ENCODE measurements around the gene HINT1.
"Not testable (repeated sequence)": the region's sequence is repeated elsewhere in the genome, so short reads cannot be mapped to it uniquely, and the experiment has no call there.

HINT1 gene

DNA sequence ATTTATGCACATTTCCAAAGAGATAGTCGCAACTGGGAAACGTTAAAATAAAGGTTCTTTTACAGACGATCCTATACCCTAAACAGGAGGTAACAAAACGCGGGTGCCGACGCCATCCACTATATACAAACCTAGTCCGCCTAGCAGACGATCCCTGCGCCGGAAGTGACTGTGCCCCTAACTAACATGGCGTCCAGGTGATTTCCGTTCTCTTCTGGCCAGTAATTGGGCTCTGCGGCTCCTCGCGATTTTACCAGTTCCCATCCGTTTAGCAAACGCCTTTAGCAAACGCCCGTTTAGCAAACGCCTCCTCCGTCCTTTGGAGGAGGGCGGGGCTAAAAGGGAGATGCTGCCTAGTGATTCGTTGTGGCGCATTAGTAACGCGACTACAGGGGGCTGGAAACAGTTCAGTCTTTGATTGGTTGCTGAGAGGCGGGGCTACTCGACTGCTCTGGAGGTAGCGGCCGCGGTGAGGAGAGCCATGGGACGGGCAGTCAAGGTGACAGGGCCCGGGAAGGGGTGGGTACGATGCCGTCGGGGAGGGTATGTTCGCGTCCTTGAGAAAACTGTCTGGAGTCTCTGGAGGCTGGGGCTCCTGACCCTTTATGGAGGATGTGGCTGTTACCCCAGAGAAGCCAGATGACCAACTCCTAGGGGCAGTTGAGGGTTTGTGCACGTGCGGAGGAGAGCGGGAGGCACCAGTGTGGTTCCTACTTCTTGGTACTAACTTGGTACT, 5.7 kb upstream of the HINT1 start, which contains the start of gene LYRM7:
TSS of gene LYRM7 (plus strand) at position 405 of the 736 bp plus-strand sequence. CDS start at position 482, 77 bp downstream.
- DNase-seq (ENCODE audit: low read depth in 2 of 2) = peak; percentile 93 to 95

DNA sequence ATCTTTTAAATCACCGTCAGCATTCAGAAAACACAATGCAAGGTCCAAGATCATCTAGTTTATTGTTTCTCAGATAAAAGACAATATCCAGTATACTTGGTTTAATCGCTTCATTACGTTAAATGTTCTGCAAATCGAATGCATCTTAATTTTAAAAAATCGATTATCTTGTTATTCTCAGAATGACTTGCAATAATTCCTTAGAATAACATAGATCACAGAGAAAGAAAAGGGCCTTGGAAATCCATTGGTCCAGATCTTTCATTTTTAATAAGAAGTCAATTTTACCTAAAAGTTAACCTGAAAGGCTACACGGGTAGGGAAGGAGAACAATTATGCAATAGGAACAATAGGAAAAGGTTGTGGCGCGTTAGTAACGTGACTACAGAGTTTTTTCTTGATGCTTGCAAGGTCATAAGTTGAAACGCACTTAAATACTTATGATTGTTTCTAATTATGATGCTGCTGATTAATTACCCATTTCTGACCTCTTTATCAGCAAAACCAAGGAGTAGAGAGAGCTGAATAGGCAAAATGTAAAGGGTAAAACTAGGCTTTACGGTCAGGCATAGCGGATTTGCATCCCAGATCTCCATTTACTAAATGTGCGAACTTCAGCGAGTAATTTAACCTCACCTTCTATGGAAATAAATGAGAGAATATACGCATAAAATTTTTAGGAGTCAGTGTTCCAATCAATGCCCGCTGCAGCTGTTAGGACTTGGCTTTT, 4.9 kb upstream of the HINT1 start:
- no peak for DNase-seq (ENCODE audit: low read depth in 2 of 2)

DNA sequence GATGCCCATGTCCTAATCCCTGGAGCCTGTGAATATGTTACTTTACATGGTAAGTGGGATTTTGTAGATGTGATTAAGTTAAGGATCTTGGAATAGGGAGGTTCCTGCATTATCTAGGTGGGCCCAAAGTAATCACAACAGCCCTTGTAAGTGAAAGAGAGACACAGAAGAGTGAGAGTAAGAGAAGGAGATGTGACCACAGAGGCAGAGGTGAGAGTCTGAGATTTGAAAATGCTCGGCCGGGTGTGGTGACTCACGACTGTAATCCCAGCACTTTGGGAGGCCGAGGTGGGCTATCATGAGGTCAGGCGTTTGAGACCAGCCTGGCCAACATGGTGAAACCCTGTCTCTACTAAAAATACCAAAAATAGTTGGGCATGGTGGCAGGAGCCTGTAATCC, 2.6 kb upstream of the HINT1 start:
- DNase-seq (ENCODE audit: low read depth in 2 of 2) = no peak

DNA sequence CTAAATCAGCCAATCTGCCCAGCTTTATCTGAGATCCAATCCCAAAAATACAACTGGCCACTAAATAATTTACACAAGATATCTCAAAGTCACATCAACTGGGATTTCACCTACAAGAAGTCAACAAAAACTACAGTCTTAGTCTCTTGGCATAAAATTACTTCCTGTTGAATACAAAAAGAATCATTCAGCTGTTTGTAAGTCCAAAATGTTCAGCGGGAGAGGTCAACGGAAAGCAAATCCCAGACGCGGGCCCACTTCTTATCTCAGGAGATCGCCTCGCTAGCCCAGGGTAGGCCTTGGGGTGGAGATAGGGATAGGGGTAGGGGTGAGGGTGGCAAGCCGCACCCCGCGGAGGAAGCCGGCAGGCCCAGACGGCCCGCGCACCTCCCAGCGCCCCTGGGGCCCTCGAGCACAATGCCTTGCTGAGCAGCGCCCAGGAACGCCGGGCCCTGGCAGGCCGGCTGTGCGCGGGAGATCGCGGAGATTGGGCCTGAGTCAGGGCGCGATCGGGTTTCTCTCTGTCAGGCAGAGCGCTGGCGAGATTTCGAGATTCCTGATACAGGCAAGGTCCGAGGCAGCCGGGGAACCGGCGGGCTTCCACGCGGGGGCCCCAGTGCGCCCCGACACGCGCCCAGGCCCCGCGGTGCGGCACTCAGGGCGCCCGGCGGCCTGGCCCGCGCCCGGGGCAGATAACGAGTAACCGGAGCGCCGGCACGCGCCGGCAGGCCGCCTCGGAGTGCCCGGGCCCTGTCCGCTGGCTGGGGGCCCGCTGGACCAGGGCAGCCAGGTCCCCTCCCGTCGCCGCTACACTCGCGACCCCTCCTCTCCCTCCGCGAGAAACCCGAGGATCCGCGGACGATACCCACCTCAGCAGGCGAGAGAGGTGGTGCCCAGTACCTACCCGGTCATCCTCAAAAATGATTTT, 601 bp downstream of the HINT1 start:
- peak; percentile 46 to 68 for DNase-seq (ENCODE audit: low read depth in 2 of 2)

DNA sequence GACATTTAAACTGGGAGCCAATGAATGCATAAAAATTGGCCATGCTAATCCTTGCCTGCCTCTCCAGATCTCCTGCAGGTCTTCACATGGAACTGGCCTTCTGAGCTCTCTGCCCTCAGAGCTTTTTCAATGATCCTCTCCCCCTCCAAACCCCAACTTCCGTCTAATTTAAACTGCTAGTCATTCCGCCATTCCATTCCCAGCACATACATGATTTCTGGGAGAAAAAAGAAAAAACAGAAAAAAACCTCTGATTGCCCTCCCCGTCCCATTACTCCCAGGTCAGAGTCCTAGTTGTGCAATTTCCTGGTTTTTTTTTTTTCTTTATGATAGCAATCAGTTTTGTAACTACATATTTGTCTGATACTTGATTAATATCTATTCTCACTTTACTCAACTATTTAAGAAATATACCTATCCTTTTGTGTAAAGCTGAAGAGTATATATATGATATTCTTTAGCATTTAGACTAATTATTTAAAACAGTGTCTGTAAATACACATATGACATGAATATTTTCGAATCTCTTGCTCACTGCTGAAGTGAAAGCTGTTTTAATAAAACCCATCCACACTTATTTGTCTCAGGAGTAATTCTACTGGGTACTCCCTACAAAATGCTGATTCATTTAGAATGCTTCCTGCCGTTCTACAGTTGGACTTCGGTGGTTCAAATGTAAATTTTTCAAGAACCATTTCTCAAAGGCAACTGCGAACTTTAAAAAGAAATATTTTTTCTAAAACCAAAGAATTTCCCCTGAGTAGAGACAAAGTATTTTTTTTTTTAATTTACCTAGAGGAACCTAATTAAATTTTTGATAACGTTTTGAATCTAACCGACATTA, 1.6 kb downstream of the HINT1 start:
- DNase-seq (ENCODE audit: low read depth in 2 of 2) = no peak

DNA sequence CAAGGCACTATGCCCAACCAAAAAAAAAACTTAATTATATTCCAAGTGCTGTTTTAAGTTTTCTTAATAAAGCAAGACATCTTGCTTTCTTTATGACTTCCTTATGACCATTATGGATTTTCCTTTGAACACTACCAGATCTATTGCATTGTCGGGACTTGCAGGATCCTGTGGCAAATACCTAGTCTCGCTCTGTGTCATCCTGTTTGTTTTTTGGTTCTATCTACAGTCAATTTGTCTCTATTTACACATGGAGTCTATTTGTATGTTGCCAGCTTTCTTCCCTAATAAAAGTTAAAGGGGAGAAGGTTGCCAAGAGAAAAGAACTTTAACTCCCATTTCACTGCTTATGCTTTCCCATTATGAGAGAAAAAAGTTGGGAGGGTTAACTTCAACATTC, 4.9 kb downstream of the HINT1 start:
- DNase-seq (ENCODE audit: low read depth in 2 of 2) = no peak

DNA sequence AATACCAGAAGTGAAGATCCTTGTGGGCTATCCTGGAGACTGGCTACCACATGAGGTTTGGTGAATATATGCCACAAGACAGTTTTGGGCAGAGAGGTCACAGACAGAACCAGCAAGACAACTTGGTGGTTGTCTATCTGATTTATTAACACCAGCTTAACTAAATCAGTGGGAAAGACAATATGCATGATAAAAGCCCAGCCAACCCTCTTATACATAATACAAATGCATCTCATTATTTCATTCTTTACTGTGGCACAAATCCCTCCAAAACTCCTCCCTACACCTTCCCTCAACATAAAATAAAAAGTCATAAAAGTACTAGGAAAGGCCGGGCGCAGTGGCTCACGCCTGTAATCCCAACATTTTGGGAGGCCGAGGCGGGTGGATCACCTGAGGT, 8.1 kb downstream of the HINT1 start:
- DNase-seq (ENCODE audit: low read depth in 2 of 2) = no peak

DNA sequence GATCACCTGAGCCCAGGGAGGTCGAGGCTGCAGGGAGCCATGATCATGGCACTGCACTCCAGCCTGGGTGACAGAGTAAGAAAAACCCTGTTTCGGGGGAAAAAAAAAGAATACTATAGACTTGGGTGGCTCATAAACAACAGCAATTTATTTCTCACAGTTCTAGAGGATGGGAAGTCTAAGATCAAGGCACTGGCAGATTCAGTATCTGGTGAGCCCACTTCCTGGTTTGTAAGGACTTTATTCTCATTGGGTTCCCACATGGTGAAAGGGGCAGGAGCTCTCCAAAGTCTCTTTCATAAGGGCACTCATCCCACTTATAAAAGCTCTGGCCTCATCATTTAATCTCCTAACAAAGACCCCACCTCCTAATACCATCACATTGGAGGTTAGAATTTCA, 8.7 kb downstream of the HINT1 start:
- DNase-seq (ENCODE audit: low read depth in 2 of 2) = no peak

DNA sequence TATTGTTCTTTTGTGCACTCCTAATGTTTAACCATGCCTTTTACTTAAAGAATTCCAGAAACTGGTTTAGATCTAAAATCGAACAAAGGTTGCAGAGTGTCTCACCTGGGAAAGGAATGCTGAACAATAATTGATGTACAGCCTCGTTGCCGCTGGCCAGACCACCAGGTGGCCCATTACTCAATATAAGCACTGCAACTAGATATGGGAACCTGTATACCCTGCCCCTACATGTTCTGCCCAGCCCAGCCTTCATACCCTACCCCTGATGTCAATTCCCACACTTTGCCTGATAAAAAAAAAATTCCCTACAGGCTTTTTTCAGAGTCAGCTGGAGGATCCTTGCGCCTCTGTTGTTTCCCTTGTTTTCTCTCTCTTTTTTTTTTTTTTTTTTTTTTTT, 13.8 kb downstream of the HINT1 start:
- no peak for DNase-seq (ENCODE audit: low read depth in 2 of 2)

DNA sequence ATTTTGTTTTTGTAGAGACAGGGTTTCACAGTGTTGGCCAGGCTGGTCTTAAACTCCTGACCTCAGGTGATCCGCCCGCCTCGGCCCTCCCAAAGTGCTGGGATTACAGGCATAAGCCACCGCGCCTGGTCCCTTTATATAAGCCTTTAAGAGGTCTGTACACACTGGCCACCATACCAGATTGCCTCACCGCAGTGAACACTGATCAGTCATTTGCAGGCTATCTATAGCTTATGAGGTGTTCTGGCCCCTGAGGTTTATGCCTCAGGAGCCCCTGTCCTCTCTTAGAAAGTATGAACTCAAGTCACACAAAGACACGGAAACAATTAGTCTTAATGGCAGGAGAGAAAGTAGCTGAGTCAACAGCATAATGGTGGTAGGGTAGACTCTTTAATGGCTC, 14.6 kb downstream of the HINT1 start:
- no peak for DNase-seq (ENCODE audit: low read depth in 2 of 2)

DNA sequence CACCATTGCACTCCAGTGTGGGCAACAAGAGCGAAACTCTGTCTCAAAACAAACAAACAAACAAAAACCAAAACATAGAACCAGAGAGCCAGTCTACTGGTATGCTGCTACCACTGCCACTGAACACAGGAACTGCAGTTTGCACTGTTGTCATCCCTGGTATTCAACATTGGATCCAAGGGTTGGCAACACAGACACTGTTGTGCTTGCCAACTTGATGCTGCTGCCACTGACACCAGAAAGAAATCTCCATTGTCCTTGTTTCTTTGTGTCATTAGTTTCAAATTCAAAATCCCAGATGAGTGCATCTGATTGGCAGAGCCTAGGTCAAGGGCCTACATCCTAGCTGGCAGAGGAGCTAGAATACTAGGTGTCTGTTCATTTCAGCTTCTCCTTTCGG, 16.2 kb downstream of the HINT1 start:
- no peak for DNase-seq (ENCODE audit: low read depth in 2 of 2)

DNA sequence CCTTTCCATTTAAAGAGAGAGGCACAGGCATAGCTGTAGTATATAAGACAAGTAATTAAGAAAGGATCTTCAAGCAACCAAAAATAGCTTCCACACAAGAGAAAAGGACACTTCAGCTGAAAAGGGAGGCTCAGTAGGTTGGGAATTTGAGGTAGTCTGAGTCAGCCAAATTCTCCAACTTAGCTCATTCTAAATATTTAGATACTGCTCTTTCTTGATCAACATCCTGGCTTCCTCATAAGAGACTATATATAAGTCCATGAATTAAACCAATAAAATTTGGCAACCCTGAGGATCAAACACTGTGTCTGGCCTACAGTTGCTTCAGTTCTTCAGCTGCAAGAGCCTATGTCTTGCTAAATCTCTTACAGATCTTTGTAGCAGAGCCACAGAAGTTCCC, 17.8 kb downstream of the HINT1 start:
- DNase-seq (ENCODE audit: low read depth in 2 of 2) = no peak

DNA sequence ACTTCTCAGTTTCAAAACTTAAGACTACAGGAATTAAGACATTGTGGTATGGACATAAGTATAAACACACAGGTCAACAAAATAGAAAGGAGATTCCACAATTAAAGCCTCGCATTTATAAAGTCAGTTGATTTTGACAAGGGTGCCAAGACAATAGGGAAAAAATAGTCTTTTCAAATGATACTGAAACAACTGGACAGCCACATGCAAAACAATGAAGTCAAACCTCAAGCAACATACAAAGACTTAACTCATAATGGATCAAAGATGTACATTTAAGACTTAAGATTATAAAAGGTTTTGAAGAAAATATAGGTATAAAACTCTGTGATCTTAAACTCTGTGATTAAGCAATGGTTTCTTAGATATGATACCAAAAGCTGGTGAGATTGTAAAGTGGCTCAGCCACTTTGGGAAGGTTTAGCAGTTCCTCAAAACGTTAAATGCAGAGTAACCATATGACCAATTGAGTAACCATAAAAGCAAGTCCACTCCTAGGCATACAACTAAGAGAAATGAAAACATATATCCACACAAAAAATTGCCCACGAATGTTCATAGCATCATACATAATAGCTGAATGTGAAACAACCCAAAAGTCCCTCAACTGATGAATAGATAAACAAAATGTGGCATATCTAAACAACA, 22.0 kb downstream of the HINT1 start:
- no peak for DNase-seq (ENCODE audit: low read depth in 2 of 2)

DNA sequence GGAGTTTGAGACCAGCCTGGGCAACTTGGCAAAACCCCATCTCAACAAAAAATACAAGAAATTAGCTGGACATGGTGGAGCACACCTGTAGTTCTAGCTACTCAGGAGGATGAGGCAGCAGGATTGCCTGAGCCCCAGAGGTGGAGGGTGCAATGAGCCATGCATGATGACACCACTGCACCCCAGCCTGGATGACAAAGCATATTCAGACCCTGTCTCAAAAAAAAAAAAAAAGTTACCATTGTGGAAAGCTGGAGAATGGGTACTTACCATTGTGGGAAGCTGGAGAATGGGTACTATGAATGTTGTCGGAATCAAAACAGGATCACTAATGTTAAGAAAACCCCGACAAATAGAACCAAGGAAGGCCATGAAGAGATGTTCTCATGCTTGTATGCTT, 25.7 kb downstream of the HINT1 start:
- no peak for DNase-seq (ENCODE audit: low read depth in 2 of 2)

DNA sequence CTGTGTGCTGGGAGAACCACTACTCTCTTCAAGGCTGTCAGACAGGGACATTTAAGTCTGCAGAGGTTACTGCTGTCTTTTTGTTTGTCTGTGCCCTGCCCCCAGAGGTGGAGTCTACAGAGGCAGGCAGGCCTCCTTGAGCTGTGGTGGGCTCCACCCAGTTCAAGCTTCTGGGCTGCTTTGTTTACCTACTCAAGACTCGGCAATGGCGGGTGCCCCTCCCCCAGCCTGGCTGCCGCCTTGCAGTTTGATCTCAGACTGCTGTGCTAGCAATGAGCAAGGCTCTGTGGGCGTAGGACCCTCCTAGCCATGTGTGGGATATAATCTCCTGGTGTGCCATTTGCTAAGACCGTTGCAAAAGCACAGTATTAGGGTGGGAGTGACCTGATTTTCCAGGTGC, 26.6 kb downstream of the HINT1 start:
- DNase-seq (ENCODE audit: low read depth in 2 of 2) = not testable (repeated sequence)

DNA sequence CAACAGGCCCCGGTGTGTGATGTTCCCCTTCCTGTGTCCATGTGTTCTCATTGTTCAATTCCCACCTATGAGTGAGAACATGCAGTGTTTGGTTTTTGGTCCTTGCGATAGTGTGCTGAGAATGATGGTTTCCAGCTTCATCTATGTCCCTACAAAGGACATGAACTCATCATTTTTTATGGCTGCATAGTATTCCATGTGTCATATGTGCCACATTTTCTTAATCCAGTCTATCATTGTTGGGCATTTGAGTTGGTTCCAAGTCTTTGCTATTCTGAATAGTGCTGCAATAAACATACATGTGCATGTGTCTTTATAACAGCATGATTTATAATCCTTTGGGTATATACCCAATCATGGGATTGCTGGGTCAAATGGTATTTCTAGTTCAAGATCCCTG, 32.0 kb downstream of the HINT1 start:
- not testable (repeated sequence) for DNase-seq (ENCODE audit: low read depth in 2 of 2)

DNA sequence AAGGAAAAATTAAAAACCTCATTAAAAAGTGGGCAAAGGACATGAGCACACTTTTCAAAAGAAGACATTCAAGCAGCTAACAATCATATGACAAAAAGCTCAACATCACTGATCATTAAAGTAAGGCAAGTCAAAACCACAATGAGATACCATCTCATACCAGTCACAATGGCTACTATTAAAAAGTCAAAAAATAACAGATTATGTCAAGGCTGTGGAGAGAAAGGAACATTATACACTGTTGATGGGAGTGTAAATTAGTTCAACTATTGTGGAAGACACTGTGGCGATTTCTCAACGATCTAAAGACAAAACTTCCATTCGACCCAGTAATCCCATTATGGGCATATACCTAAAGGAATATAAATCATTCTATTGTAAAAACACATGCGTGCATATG, 35.8 kb downstream of the HINT1 start:
- no peak for DNase-seq (ENCODE audit: low read depth in 2 of 2)

DNA sequence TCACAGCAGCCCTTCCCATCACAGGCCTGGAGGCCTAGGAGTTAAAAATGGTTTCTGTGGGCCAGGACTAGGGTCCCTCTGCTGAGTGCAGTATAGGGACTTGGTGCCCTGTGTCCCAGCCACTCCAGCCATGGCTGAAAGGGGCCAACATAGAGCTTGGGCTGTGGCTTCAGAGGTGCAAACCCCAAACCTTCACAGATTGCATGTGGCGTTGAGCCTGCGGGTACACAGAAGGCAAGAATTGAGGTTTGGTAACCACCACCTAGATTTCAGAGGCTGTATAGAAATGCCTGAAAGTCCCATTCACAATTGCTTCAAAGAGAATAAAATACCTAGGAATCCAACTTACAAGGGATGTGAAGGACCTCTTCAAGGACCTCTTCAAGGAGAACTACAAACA, 37.8 kb downstream of the HINT1 start:
- DNase-seq (ENCODE audit: low read depth in 2 of 2) = not testable (repeated sequence)

DNA sequence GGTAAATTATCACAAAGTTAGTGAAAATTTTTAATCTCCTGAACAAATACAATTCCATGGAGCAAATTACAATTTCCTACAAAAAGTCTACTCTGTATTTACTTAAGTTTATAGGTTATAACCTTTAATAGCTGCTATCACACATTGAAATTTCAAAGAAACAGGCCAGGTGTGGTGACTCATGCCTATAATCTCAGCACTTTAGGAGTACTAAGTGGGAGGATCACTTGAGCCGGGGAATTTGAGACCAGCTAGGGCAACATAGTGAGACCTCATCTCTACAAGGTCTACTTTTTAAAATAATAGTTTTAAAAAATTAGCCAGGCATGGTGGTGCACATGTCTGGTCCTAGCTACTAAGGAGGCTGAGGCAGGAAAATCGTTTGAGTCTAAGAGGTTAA, 50.3 kb downstream of the HINT1 start:
- DNase-seq (ENCODE audit: low read depth in 2 of 2) = no peak

DNA sequence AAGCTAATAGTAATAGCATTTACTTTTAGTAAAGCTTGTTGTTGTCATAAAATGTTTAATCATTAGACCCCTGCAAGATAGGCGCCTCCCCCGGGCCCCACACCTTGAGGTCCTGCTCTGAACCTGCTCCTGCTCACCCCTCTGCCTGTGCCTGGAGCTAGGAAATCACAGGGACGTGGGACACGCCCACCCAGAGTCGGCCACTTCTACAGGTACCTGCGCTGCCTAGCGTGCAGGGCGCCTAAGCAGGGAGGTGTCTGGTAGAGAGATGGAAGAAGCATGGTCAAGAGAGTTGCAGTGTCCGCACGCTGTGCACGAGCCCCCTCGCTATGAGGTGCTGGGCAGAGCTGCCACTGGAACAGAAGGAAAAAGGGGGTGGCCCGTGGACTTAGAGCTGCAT, 52.6 kb downstream of the HINT1 start:
- DNase-seq (ENCODE audit: low read depth in 2 of 2) = no peak

DNA sequence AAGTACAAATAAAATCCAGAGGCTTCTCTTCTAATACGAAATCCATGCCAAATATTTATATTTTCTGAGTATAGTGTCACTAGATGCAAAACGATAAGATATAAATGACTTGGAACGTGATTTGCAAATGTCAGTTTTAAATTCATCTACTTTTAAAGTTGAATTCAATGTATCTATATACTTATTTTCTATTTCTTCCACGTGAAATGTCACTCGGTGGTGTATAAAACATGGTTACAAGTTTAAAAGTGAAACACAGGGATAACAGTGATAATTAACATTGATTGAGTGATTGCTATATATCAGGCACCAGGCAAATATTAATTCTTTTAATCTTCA, 54.8 kb downstream of the HINT1 start:
- no peak for DNase-seq (ENCODE audit: low read depth in 2 of 2)
